ENCODE measurements around the gene DUSP14.

DNA sequence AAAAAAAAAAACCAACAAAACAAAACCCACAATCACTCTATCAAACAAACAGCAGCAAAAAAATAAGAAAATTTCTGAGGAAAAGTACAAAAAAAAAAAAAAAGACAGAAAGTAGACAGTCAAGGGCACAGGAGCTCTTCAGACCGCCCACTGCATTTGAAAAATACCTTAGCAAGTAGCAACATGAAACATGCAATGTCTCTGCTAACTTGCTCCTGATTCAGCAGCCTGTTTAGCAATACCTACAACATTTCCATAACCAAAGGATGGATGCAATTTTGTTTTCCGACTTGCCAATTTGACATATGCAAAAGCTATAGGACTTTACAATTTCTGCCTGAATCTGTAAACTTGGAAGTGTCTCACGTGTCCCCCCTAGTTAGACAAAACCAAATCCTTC lies 62.1 kb downstream of the DUSP14 start:
- no peak for TF ChIP-seq EZH2 (IDR thresholded peaks at IDR 0.05; ENCODE audit: borderline replicate concordance, low read length)
- TF ChIP-seq, protein P1, sequence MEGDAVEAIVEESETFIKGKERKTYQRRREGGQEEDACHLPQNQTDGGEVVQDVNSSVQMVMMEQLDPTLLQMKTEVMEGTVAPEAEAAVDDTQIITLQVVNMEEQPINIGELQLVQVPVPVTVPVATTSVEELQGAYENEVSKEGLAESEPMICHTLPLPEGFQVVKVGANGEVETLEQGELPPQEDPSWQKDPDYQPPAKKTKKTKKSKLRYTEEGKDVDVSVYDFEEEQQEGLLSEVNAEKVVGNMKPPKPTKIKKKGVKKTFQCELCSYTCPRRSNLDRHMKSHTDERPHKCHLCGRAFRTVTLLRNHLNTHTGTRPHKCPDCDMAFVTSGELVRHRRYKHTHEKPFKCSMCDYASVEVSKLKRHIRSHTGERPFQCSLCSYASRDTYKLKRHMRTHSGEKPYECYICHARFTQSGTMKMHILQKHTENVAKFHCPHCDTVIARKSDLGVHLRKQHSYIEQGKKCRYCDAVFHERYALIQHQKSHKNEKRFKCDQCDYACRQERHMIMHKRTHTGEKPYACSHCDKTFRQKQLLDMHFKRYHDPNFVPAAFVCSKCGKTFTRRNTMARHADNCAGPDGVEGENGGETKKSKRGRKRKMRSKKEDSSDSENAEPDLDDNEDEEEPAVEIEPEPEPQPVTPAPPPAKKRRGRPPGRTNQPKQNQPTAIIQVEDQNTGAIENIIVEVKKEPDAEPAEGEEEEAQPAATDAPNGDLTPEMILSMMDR (conservative IDR thresholded peaks at IDR 0.05 in 1 of 2, IDR thresholded peaks at IDR 0.05 in 1 of 2; ENCODE audit: extremely low read depth in 1 of 2, insufficient read depth in 1 of 2, low read depth in 1 of 2, low read length in 2 of 2) = no peak
